OCI-LY7 (cell line): Measurements from ENCODE around the gene TIGD3.

ENCODE experiments used
- EZH2phosphoT487 ChIP-seq: fragments of 200-600 bp; sonication (generic); IDR thresholded peaks from 2 replicates; pipeline ENCODE4 v1.6.1; 2018; ENCODE audit warnings: low read depth, borderline replicate concordance, mild to moderate bottlenecking, mixed run types, antibody characterized with exemption, low read length, moderate library complexity, mixed read lengths
- TF ChIP-seq, protein P1 (sequence below): fragments of 200-600 bp; sonication (generic); conservative IDR thresholded peaks from 2 replicates; pipeline ENCODE4 v1.5.1; 2014; ENCODE audit warnings: mild to moderate bottlenecking, antibody characterized with exemption, low read length, moderate library complexity, mixed read lengths

GRCh38 chr11:65325435-65325834, 29.1 kb upstream of the TIGD3 start:
- TF ChIP-seq, protein P1, sequence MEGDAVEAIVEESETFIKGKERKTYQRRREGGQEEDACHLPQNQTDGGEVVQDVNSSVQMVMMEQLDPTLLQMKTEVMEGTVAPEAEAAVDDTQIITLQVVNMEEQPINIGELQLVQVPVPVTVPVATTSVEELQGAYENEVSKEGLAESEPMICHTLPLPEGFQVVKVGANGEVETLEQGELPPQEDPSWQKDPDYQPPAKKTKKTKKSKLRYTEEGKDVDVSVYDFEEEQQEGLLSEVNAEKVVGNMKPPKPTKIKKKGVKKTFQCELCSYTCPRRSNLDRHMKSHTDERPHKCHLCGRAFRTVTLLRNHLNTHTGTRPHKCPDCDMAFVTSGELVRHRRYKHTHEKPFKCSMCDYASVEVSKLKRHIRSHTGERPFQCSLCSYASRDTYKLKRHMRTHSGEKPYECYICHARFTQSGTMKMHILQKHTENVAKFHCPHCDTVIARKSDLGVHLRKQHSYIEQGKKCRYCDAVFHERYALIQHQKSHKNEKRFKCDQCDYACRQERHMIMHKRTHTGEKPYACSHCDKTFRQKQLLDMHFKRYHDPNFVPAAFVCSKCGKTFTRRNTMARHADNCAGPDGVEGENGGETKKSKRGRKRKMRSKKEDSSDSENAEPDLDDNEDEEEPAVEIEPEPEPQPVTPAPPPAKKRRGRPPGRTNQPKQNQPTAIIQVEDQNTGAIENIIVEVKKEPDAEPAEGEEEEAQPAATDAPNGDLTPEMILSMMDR = no peak
- no peak for TF ChIP-seq EZH2phosphoT487
